ENCODE results near the gene CCSER1.
"Not testable (repeated sequence)": the region's sequence is repeated elsewhere in the genome, so short reads cannot be mapped to it uniquely, and the experiment has no call there.

Gene CCSER1

DNA sequence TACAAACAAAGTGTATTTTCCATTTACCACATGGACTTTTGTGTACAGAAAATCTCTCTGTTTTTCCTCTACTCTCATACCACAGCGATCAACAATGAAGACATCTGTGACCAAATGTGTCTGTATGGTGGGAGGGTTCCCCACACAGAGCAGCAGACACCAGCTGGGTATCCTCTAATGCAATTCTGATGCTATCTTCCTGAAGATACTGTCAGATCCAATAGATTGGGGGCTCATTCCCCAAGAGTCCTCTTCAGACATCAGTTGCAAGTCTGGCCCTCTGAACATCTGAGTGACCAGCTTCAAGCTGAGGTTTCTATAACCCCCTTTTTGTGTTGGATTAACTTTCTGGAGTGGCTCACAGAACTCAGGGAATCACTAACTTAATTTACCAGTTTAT, 659.4 kb downstream of the CCSER1 start:
- H3K9me3 ChIP-seq (ENCODE audit: control insufficient read depth, low read length): no peaks in the 10 kb centered on the region
- H3K36me3 ChIP-seq (ENCODE audit: control insufficient read depth, insufficient read depth, low read length, severe bottlenecking): no peaks in the 10 kb centered on the region
- H3K9ac ChIP-seq (ENCODE audit: low read length): no peak overlapping the region
- no peak for DNase-seq (ENCODE audit: low read depth)
- no peaks in the 10 kb centered on the region for H3K4me1 ChIP-seq (ENCODE audit: control insufficient read depth, insufficient read depth, low read length)
- no peaks in the 10 kb centered on the region for H3K27me3 ChIP-seq (replicated peaks; ENCODE audit: control insufficient read depth, insufficient read depth, low read length)
- H3K4me3 ChIP-seq (ENCODE audit: low read length): no peak overlapping the region

DNA sequence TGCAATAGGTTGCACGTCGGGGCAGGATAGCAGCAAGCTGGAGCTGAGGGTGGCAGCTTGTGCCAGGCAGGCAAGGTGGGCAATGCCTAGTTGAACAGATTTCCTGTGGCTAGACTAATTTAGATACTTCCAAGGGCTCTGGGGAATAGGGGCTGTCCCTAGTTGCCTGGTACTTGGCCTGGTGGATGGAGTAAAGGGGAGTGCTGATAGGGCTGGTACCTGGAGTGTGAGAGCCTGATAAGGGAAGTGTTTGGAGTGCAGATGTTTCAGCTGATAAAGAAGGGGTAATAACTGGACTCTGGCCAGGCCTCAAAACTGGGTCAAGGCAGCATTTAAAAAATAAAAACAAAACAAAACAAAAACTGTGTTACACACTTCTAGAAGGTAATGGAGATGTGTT, 665.5 kb downstream of the CCSER1 start:
- Histone ChIP-seq H3K4me1 (ENCODE audit: control insufficient read depth, insufficient read depth, low read length) (no peaks in the 10 kb centered on the region), H3K9ac (ENCODE audit: low read length) (no peak overlapping the region), H3K36me3 (ENCODE audit: control insufficient read depth, insufficient read depth, low read length, severe bottlenecking) (no peaks in the 10 kb centered on the region), H3K27me3 (replicated peaks; ENCODE audit: control insufficient read depth, insufficient read depth, low read length) (no peaks in the 10 kb centered on the region), H3K9me3 (ENCODE audit: control insufficient read depth, low read length) (peaks cover 10% of the 10 kb centered on the region), H3K4me3 (ENCODE audit: low read length) (no peak overlapping the region)
- DNase-seq (ENCODE audit: low read depth): no peak

GRCh38 chr4:90798948-90799347, 671.8 kb downstream of the CCSER1 start:
- no peaks in the 10 kb centered on the region for H3K36me3 ChIP-seq (ENCODE audit: control insufficient read depth, insufficient read depth, low read length, severe bottlenecking)
- no peak overlapping the region for H3K9ac ChIP-seq (ENCODE audit: low read length)
- H3K4me3 ChIP-seq (ENCODE audit: low read length): no peak overlapping the region
- no peak for DNase-seq (ENCODE audit: low read depth)
- no peaks in the 10 kb centered on the region for H3K4me1 ChIP-seq (ENCODE audit: control insufficient read depth, insufficient read depth, low read length)
- peaks cover 19% of the 10 kb centered on the region for H3K9me3 ChIP-seq (ENCODE audit: control insufficient read depth, low read length)
- H3K27me3 ChIP-seq (replicated peaks; ENCODE audit: control insufficient read depth, insufficient read depth, low read length): no peaks in the 10 kb centered on the region

- no peak overlapping the region for H3K4me3 ChIP-seq (ENCODE audit: low read length)
- DNase-seq (ENCODE audit: low read depth): no peak
- no peaks in the 10 kb centered on the region for H3K36me3 ChIP-seq (ENCODE audit: control insufficient read depth, insufficient read depth, low read length, severe bottlenecking)
- no peaks in the 10 kb centered on the region for H3K27me3 ChIP-seq (replicated peaks; ENCODE audit: control insufficient read depth, insufficient read depth, low read length)
- H3K9ac ChIP-seq (ENCODE audit: low read length): no peak overlapping the region
- no peaks in the 10 kb centered on the region for H3K4me1 ChIP-seq (ENCODE audit: control insufficient read depth, insufficient read depth, low read length)
- H3K9me3 ChIP-seq (ENCODE audit: control insufficient read depth, low read length): peaks cover 19% of the 10 kb centered on the region
Observed at GRCh38 chr4:90799895-90800294, 672.7 kb downstream of the CCSER1 start.

DNA sequence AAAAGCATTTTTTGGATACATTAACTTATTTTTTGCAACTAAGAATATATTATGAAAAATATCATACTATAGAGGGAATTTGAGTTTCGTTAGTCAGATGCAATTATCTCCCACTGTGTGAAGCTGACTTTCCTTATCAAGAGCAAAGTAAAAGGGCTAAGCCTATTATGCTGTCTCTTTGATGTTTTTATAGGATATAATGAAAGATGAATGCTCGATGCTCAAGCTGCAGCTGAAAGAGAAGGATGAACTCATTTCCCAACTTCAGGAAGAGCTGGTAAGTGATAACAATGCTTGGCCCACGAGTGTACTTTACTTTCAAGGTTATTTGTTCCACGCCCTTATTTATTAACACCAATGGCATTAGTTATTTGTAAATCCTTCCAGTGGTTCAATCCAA, 688.4 kb downstream of the CCSER1 start:
- Histone ChIP-seq H3K4me1 (ENCODE audit: control insufficient read depth, insufficient read depth, low read length) (no peaks in the 10 kb centered on the region), H3K27me3 (replicated peaks; ENCODE audit: control insufficient read depth, insufficient read depth, low read length) (no peaks in the 10 kb centered on the region), H3K9ac (ENCODE audit: low read length) (no peak overlapping the region), H3K9me3 (ENCODE audit: control insufficient read depth, low read length) (no peaks in the 10 kb centered on the region), H3K4me3 (ENCODE audit: low read length) (no peak overlapping the region), H3K36me3 (ENCODE audit: control insufficient read depth, insufficient read depth, low read length, severe bottlenecking) (no peaks in the 10 kb centered on the region)
- DNase-seq (ENCODE audit: low read depth): no peak

GRCh38 chr4:90816754-90817153, 689.6 kb downstream of the CCSER1 start:
- no peaks in the 10 kb centered on the region for H3K9me3 ChIP-seq (ENCODE audit: control insufficient read depth, low read length)
- no peaks in the 10 kb centered on the region for H3K27me3 ChIP-seq (replicated peaks; ENCODE audit: control insufficient read depth, insufficient read depth, low read length)
- H3K36me3 ChIP-seq (ENCODE audit: control insufficient read depth, insufficient read depth, low read length, severe bottlenecking): no peaks in the 10 kb centered on the region
- no peak for DNase-seq (ENCODE audit: low read depth)
- H3K4me1 ChIP-seq (ENCODE audit: control insufficient read depth, insufficient read depth, low read length): no peaks in the 10 kb centered on the region
- no peak overlapping the region for H3K9ac ChIP-seq (ENCODE audit: low read length)
- H3K4me3 ChIP-seq (ENCODE audit: low read length): no peak overlapping the region

- no peaks in the 10 kb centered on the region for H3K27me3 ChIP-seq (replicated peaks; ENCODE audit: control insufficient read depth, insufficient read depth, low read length)
- no peaks in the 10 kb centered on the region for H3K4me1 ChIP-seq (ENCODE audit: control insufficient read depth, insufficient read depth, low read length)
- no peaks in the 10 kb centered on the region for H3K9me3 ChIP-seq (ENCODE audit: control insufficient read depth, low read length)
- H3K4me3 ChIP-seq (ENCODE audit: low read length): no peak overlapping the region
- no peak overlapping the region for H3K9ac ChIP-seq (ENCODE audit: low read length)
- no peaks in the 10 kb centered on the region for H3K36me3 ChIP-seq (ENCODE audit: control insufficient read depth, insufficient read depth, low read length, severe bottlenecking)
- no peak for DNase-seq (ENCODE audit: low read depth)
Observed at GRCh38 chr4:90824266-90825150, 697.3 kb downstream of the CCSER1 start.

- DNase-seq (ENCODE audit: low read depth): no peak
- Histone ChIP-seq H3K36me3 (ENCODE audit: control insufficient read depth, insufficient read depth, low read length, severe bottlenecking) (no peaks in the 10 kb centered on the region), H3K4me3 (ENCODE audit: low read length) (no peak overlapping the region), H3K27me3 (replicated peaks; ENCODE audit: control insufficient read depth, insufficient read depth, low read length) (no peaks in the 10 kb centered on the region), H3K4me1 (ENCODE audit: control insufficient read depth, insufficient read depth, low read length) (no peaks in the 10 kb centered on the region), H3K9me3 (ENCODE audit: control insufficient read depth, low read length) (no peaks in the 10 kb centered on the region), H3K9ac (ENCODE audit: low read length) (no peak overlapping the region)
Observed at GRCh38 chr4:90825849-90826248, 698.7 kb downstream of the CCSER1 start.

DNA sequence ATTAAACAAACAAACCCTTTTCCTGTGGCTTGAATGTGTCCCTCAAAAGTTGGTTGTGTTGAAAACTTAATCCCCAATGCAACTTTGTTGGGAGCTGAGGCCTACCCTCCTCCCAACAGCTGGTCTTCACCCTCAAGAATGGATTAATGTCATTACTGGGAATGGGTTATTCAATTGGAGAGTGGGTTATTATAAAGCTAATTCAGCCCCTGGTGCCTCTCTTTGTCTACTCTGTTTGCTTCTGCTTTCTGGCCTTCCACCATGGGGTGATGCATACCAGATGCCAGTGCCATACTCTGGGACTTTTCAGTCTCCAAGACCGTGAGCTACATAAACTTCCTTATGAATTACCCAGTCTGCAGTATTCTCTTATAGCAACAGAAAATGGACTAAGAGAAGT, 706.5 kb downstream of the CCSER1 start:
- Histone ChIP-seq H3K4me3 (ENCODE audit: low read length) (no peak overlapping the region), H3K36me3 (ENCODE audit: control insufficient read depth, insufficient read depth, low read length, severe bottlenecking) (no peaks in the 10 kb centered on the region)
- no peak for DNase-seq (ENCODE audit: low read depth)

GRCh38 chr4:90837241-90837640, 710.0 kb downstream of the CCSER1 start:
- no peaks in the 10 kb centered on the region for H3K9me3 ChIP-seq (ENCODE audit: control insufficient read depth, low read length)
- H3K36me3 ChIP-seq (ENCODE audit: control insufficient read depth, insufficient read depth, low read length, severe bottlenecking): no peaks in the 10 kb centered on the region
- DNase-seq (ENCODE audit: low read depth): no peak
- H3K9ac ChIP-seq (ENCODE audit: low read length): no peak overlapping the region
- H3K4me1 ChIP-seq (ENCODE audit: control insufficient read depth, insufficient read depth, low read length): no peaks in the 10 kb centered on the region
- no peak overlapping the region for H3K4me3 ChIP-seq (ENCODE audit: low read length)
- H3K27me3 ChIP-seq (replicated peaks; ENCODE audit: control insufficient read depth, insufficient read depth, low read length): no peaks in the 10 kb centered on the region

More for the DNA sequence above, 706.5 kb downstream of the CCSER1 start:
- Histone ChIP-seq H3K4me1 (ENCODE audit: control insufficient read depth, insufficient read depth, low read length) (no peaks in the 10 kb centered on the region), H3K9ac (ENCODE audit: low read length) (no peak overlapping the region), H3K27me3 (replicated peaks; ENCODE audit: control insufficient read depth, insufficient read depth, low read length) (no peaks in the 10 kb centered on the region), H3K9me3 (ENCODE audit: control insufficient read depth, low read length) (no peaks in the 10 kb centered on the region)

DNA sequence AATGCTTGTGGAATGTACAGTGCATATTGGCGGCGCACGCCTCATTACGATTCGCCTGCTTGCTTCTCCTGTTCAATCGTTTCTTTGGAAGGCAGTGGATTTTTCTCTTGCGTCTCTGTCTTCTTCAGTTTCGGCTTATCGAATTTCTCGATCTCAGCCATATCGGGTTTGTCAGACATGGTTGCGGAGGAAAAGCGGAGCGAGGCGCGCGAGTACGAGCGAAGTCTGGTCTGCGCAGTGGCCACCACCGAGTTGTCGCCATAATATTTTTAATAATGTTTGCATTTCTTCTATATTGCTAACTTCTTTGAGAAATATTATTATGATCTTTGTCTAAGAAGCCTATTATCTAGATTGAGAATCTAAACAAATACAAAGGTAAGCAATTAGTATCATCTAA, 711.7 kb downstream of the CCSER1 start:
- H3K4me1 ChIP-seq (ENCODE audit: control insufficient read depth, insufficient read depth, low read length); H3K36me3 ChIP-seq (ENCODE audit: control insufficient read depth, insufficient read depth, low read length, severe bottlenecking); H3K4me3 ChIP-seq (ENCODE audit: low read length); DNase-seq (ENCODE audit: low read depth); H3K27me3 ChIP-seq (replicated peaks; ENCODE audit: control insufficient read depth, insufficient read depth, low read length); H3K9ac ChIP-seq (ENCODE audit: low read length); H3K9me3 ChIP-seq (ENCODE audit: control insufficient read depth, low read length): not testable (repeated sequence)

DNA sequence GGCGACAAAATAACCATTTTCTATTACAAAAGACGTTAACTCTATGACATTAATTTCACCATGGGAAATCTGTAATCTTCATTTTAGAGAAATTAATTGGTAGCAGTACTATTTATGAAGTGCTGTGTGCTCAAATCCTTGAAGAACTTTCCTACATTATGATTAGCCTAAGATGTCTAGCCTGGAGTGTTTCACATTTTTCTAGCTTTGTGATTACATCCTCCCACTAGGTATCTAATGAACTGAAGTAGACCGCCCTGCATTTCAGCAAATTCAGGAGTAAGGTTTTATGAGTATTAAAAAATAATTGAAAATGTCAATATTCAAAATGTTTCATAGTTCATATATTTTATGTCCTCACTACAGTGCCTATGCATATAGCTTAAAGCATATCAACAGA, 713.1 kb downstream of the CCSER1 start:
- no peaks in the 10 kb centered on the region for H3K36me3 ChIP-seq (ENCODE audit: control insufficient read depth, insufficient read depth, low read length, severe bottlenecking)
- H3K4me1 ChIP-seq (ENCODE audit: control insufficient read depth, insufficient read depth, low read length): peaks cover 3% of the 10 kb centered on the region

More for the DNA sequence above, 713.1 kb downstream of the CCSER1 start:
- Histone ChIP-seq H3K9ac (ENCODE audit: low read length) (no peak overlapping the region), H3K4me3 (ENCODE audit: low read length) (no peak overlapping the region), H3K27me3 (replicated peaks; ENCODE audit: control insufficient read depth, insufficient read depth, low read length) (no peaks in the 10 kb centered on the region), H3K9me3 (ENCODE audit: control insufficient read depth, low read length) (no peaks in the 10 kb centered on the region)
- DNase-seq (ENCODE audit: low read depth): no peak

Data from adipocyte (in vitro differentiated cells).